HG02759 (cell line): ENCODE data around the gene KDM4B.

Experiments
- ATAC-seq: cut with Tn5 transposase; IDR thresholded peaks from one replicate; pipeline ENCODE4 v1.9.1; 2021; ENCODE audit warnings: mild to moderate bottlenecking, moderate library complexity; ENCODE audit not compliant: unreplicated experiment

Gene KDM4B

GRCh38 chr19:5103061-5103701 lies 134.3 kb downstream of the KDM4B start:
- ATAC-seq = no peak

GRCh38 chr19:5103812-5104410 lies 135.0 kb downstream of the KDM4B start:
- no peak for ATAC-seq

- ATAC-seq = no peak
These were observed 136.0 kb downstream of the KDM4B start for GRCh38 chr19:5104871-5105351.

- no peak for ATAC-seq
These were observed 137.3 kb downstream of the KDM4B start for GRCh38 chr19:5106191-5106726.

- no peak for ATAC-seq
These were observed 138.1 kb downstream of the KDM4B start for GRCh38 chr19:5106971-5107370.

- ATAC-seq = no peak
These were observed 138.7 kb downstream of the KDM4B start for GRCh38 chr19:5107432-5108122.

- no peak for ATAC-seq
These were observed 139.2 kb downstream of the KDM4B start for GRCh38 chr19:5108123-5108596.

GRCh38 chr19:5108866-5109265 lies 140.0 kb downstream of the KDM4B start:
- no peak for ATAC-seq

- no peak for ATAC-seq
These were observed 140.6 kb downstream of the KDM4B start for GRCh38 chr19:5109560-5109959.

- no peak for ATAC-seq
These were observed 141.6 kb downstream of the KDM4B start for GRCh38 chr19:5110546-5110945.

- no peak for ATAC-seq
These were observed 142.1 kb downstream of the KDM4B start for GRCh38 chr19:5111051-5111450.

GRCh38 chr19:5112175-5112574 lies 143.3 kb downstream of the KDM4B start:
- no peak for ATAC-seq

GRCh38 chr19:5112681-5113575 lies 144.0 kb downstream of the KDM4B start:
- no peak for ATAC-seq

- no peak for ATAC-seq
These were observed 145.0 kb downstream of the KDM4B start for GRCh38 chr19:5113633-5114586.

- ATAC-seq = no peak
These were observed 145.8 kb downstream of the KDM4B start for GRCh38 chr19:5114727-5115126.

GRCh38 chr19:5115351-5115750 lies 146.4 kb downstream of the KDM4B start:
- no peak for ATAC-seq

GRCh38 chr19:5115771-5116202 lies 146.9 kb downstream of the KDM4B start:
- ATAC-seq = no peak

GRCh38 chr19:5116292-5116691 lies 147.4 kb downstream of the KDM4B start:
- ATAC-seq = no peak

- ATAC-seq = no peak
These were observed 148.5 kb downstream of the KDM4B start for GRCh38 chr19:5117421-5117820.

- ATAC-seq = no peak
These were observed 149.1 kb downstream of the KDM4B start for GRCh38 chr19:5118026-5118425.
